ENCODE data around the gene ARIH1. TPM values are rescaled to one million over a fixed set of nuclear protein-coding genes. Genes with fewer than 3 reads are reported as not detected.
A peak's percentile ranks its signal among the peaks of the same experiment; 100 is the strongest.
"Not testable (repeated sequence)": the region's sequence is repeated elsewhere in the genome, so short reads cannot be mapped to it uniquely, and the experiment has no call there.

Gene ARIH1
- total RNA-seq, 2 experiments from 2014 or later, result 127 to 137 TPM

- no peaks in the 10 kb centered on the region for H3K9me3 Mint-ChIP-seq
- H3K4me1 Mint-ChIP-seq, result peaks cover 41% of the 10 kb centered on the region
- H3K36me3 Mint-ChIP-seq (ENCODE audit: low read depth), result peaks cover 25% of the 10 kb centered on the region
- no peaks in the 10 kb centered on the region for H3K27me3 Mint-ChIP-seq
- ChIA-PET CTCF (interaction anchor here (0.6 to 1.6 kb wide), 8 partner anchors 8 to 492 kb away, joined by 3 to 9 read pairs (median 3); no protein-coding TSS in a partner anchor), POLR2A (interaction anchor here (0.6 to 0.8 kb wide), 2 partner anchors 82 to 239 kb away, joined by 3 to 4 read pairs; no protein-coding TSS in a partner anchor)
- DNase-seq, result no peak
- peak overlapping the region; percentile 99 for H3K27ac Mint-ChIP-seq
- H3K4me3 Mint-ChIP-seq, result peak overlapping the region; percentile 98
Measured at GRCh38 chr15:72472992-72473610, 1.0 kb upstream of the ARIH1 start.

DNA sequence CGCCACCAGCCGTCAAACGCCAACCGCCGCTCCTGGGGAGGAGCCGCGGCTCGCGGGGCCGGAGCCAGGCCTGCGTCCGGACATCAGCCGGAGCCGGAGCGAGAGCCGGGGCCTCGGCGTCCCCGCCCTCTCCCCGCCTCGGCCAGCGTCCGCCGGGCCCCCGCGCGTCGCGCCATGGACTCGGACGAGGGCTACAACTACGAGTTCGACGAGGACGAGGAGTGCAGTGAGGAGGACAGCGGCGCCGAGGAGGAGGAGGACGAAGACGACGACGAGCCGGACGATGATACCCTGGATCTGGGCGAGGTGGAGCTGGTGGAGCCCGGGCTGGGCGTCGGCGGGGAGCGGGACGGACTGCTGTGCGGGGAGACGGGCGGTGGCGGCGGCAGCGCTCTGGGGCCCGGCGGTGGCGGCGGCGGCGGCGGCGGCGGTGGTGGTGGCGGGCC is 359 bp downstream of the ARIH1 start:
- H3K9me3 Mint-ChIP-seq, result no peaks in the 10 kb centered on the region
- no peak for DNase-seq
- peak overlapping the region; percentile 99 for H3K27ac Mint-ChIP-seq
- no peaks in the 10 kb centered on the region for H3K27me3 Mint-ChIP-seq
- peak overlapping the region; percentile 98 for H3K4me3 Mint-ChIP-seq
- POLR2A ChIA-PET, result no interaction called here
- peaks cover 36% of the 10 kb centered on the region for H3K36me3 Mint-ChIP-seq (ENCODE audit: low read depth)
- CTCF ChIA-PET, result no interaction called here
- H3K4me1 Mint-ChIP-seq, result peaks cover 50% of the 10 kb centered on the region

- ChIA-PET CTCF (interaction anchor here (1.0 kb wide), 1 partner anchor 14 kb away, joined by 3 read pairs; no protein-coding TSS in a partner anchor), POLR2A (no interaction called here)
- Mint-ChIP-seq H3K27ac (peak overlapping the region; percentile 99), H3K27me3 (no peaks in the 10 kb centered on the region), H3K36me3 (ENCODE audit: low read depth) (peaks cover 37% of the 10 kb centered on the region), H3K4me1 (peaks cover 50% of the 10 kb centered on the region), H3K9me3 (no peaks in the 10 kb centered on the region), H3K4me3 (peak overlapping the region; percentile 98)
- DNase-seq, result peak; percentile 89
Measured at GRCh38 chr15:72474912-72475628, 940 bp downstream of the ARIH1 start.

GRCh38 chr15:72475674-72476073 is 1.5 kb downstream of the ARIH1 start:
- peak overlapping the region; percentile 99 for H3K27ac Mint-ChIP-seq
- ChIA-PET CTCF (interaction anchor here (1.0 to 1.1 kb wide), 2 partner anchors 13 to 15 kb away, joined by 3 to 4 read pairs; no protein-coding TSS in a partner anchor), POLR2A (no interaction called here)
- peaks cover 37% of the 10 kb centered on the region for H3K36me3 Mint-ChIP-seq (ENCODE audit: low read depth)
- H3K9me3 Mint-ChIP-seq, result no peaks in the 10 kb centered on the region
- no peak for DNase-seq
- peak overlapping the region; percentile 98 for H3K4me3 Mint-ChIP-seq
- H3K4me1 Mint-ChIP-seq, result peaks cover 51% of the 10 kb centered on the region
- no peaks in the 10 kb centered on the region for H3K27me3 Mint-ChIP-seq

DNA sequence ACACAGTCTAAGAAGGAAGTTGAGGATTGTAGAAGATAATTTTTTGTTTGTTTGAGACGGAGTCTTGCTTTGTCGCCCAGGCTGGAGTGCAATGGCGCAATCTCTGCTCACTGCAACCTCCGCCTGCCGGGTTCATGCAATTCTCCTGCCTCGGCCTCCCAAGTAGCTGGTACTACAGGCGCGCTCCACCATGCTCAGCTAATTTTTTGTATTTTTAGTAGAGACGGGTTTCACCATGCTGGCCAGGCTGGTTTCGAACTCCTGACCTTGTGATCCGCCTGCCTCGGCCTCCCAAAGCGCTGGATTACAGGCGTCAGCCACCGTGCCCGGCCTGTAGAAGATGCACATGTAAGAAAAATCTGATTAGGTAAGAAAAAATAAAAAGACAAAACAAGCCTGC is 2.2 kb downstream of the ARIH1 start:
- Mint-ChIP-seq H3K36me3 (ENCODE audit: low read depth) (peaks cover 43% of the 10 kb centered on the region), H3K4me3 (peak overlapping the region; percentile 98), H3K4me1 (peaks cover 58% of the 10 kb centered on the region), H3K27ac (peak overlapping the region; percentile 54)
- CTCF ChIA-PET, result interaction anchor here (1.0 to 1.1 kb wide), 2 partner anchors 13 to 16 kb away, joined by 3 to 4 read pairs; no protein-coding TSS in a partner anchor
- H3K9me3 Mint-ChIP-seq, POLR2A ChIA-PET, DNase-seq, H3K27me3 Mint-ChIP-seq: not testable (repeated sequence)

GRCh38 chr15:72481015-72481659 is 7.0 kb downstream of the ARIH1 start:
- POLR2A ChIA-PET, result no interaction called here
- peaks cover 47% of the 10 kb centered on the region for H3K4me1 Mint-ChIP-seq

DNA sequence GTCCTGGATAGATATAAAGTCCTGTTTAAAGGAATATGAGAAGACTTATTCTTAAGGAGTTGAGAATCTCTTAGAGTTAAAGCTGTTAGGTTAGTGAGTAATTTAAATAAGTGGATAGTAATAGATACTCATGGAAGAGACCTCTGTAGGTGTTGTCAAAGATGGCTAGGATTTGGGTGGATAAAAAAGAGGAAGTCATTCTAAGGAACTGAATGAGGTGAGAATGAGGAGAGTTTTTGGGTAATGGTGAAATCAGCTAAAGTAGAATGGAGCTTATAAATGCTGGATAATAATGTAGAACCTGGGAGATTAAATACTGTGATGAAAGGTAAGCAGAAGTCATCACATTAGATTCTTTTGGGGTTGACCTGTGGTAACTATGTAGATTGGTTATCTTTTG is 8.1 kb downstream of the ARIH1 start:
- DNase-seq, result no peak
- Mint-ChIP-seq H3K4me1 (peaks cover 35% of the 10 kb centered on the region), H3K27me3 (no peaks in the 10 kb centered on the region), H3K27ac (no peak overlapping the region), H3K9me3 (no peaks in the 10 kb centered on the region), H3K36me3 (ENCODE audit: low read depth) (peaks cover 32% of the 10 kb centered on the region), H3K4me3 (no peak overlapping the region)
- CTCF ChIA-PET, result interaction anchor here (0.6 kb wide), 2 partner anchors 71 to 334 kb away, joined by 3 to 4 read pairs; no protein-coding TSS in a partner anchor
- POLR2A ChIA-PET, result no interaction called here

More at GRCh38 chr15:72481015-72481659, 7.0 kb downstream of the ARIH1 start:
- peaks cover 42% of the 10 kb centered on the region for H3K36me3 Mint-ChIP-seq (ENCODE audit: low read depth)
- CTCF ChIA-PET, result no interaction called here
- DNase-seq, result no peak
- no peak overlapping the region for H3K27ac Mint-ChIP-seq
- H3K4me3 Mint-ChIP-seq, result no peak overlapping the region
- no peaks in the 10 kb centered on the region for H3K9me3 Mint-ChIP-seq
- no peaks in the 10 kb centered on the region for H3K27me3 Mint-ChIP-seq

DNA sequence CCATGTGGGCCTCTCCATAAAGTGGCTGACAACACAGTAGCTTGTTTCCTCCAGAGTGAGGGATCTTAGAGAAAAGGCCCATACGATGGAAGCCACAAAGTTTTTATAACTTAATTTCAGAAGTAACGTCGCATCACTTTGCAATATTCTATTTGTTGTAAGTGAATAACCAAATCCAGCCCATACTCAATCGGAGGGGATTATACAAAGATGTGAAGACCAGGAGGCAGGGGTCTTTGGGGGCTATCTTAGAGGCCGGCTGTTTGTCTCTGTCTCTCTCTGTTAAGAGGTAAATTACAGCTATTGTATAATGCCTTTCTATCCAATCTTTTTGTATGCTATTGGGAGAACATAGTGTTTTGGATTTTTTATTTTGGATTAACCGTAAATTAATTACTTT is 9.1 kb downstream of the ARIH1 start:
- H3K27ac Mint-ChIP-seq, result no peak overlapping the region

GRCh38 chr15:72486144-72486543 is 12.0 kb downstream of the ARIH1 start:
- H3K27me3 Mint-ChIP-seq, result no peaks in the 10 kb centered on the region
- H3K9me3 Mint-ChIP-seq, result no peaks in the 10 kb centered on the region
- H3K4me3 Mint-ChIP-seq, result no peak overlapping the region
- no peak overlapping the region for H3K27ac Mint-ChIP-seq
- H3K4me1 Mint-ChIP-seq, result peaks cover 32% of the 10 kb centered on the region
- peaks cover 12% of the 10 kb centered on the region for H3K36me3 Mint-ChIP-seq (ENCODE audit: low read depth)
- POLR2A ChIA-PET, result no interaction called here
- CTCF ChIA-PET, result interaction anchor here (1.0 kb wide), 2 partner anchors 20 to 297 kb away, joined by 3 read pairs; partner anchors contain the start of gene ADPGK
- DNase-seq, result no peak

More for the DNA sequence above, 9.1 kb downstream of the ARIH1 start:
- no peak overlapping the region for H3K4me3 Mint-ChIP-seq
- POLR2A ChIA-PET, result no interaction called here
- CTCF ChIA-PET, result interaction anchor here (0.6 to 1.2 kb wide), 3 partner anchors 10 to 22 kb away, joined by 3 to 7 read pairs (median 3); no protein-coding TSS in a partner anchor
- H3K36me3 Mint-ChIP-seq (ENCODE audit: low read depth), result peaks cover 27% of the 10 kb centered on the region
- H3K9me3 Mint-ChIP-seq, result no peaks in the 10 kb centered on the region
- H3K4me1 Mint-ChIP-seq, result peaks cover 37% of the 10 kb centered on the region
- no peak for DNase-seq
- H3K27me3 Mint-ChIP-seq, result no peaks in the 10 kb centered on the region

GRCh38 chr15:72487070-72487797 is 13.1 kb downstream of the ARIH1 start:
- no peak for DNase-seq
- no peak overlapping the region for H3K4me3 Mint-ChIP-seq
- ChIA-PET POLR2A (no interaction called here), CTCF (interaction anchor here (1.2 kb wide), 1 partner anchor 17 kb away, joined by 4 read pairs; no protein-coding TSS in a partner anchor)
- H3K36me3 Mint-ChIP-seq (ENCODE audit: low read depth), result peaks cover 10% of the 10 kb centered on the region
- H3K27me3 Mint-ChIP-seq, result no peaks in the 10 kb centered on the region
- no peaks in the 10 kb centered on the region for H3K9me3 Mint-ChIP-seq
- peaks cover 30% of the 10 kb centered on the region for H3K4me1 Mint-ChIP-seq
- no peak overlapping the region for H3K27ac Mint-ChIP-seq

DNA sequence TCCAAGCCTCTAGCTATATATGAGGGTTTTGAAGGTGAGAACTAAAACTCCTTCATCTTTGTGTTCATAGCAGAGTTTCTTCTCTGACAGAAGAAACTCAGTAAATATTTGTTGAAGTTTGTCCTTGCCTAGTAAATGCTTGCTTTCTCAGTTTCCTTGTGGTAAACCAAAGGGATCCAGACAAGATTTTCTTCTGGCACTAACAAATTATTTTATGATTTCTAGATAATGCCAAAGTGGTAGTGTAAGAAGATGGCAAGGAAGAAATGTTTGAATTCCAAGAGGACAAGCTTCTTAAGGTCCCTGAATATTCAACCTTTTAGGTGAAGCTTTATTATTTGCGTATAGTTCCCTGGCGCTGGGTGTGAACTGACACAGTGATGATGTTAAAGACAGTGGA is 14.4 kb downstream of the ARIH1 start:
- peak overlapping the region; percentile 16 for H3K27ac Mint-ChIP-seq
- DNase-seq, result no peak
- peaks cover 10% of the 10 kb centered on the region for H3K36me3 Mint-ChIP-seq (ENCODE audit: low read depth)
- H3K27me3 Mint-ChIP-seq, result no peaks in the 10 kb centered on the region
- ChIA-PET CTCF (interaction anchor here (1.0 kb wide), 1 partner anchor 13 kb away, joined by 3 read pairs; no protein-coding TSS in a partner anchor), POLR2A (no interaction called here)
- H3K9me3 Mint-ChIP-seq, result no peaks in the 10 kb centered on the region
- peaks cover 21% of the 10 kb centered on the region for H3K4me1 Mint-ChIP-seq
- H3K4me3 Mint-ChIP-seq, result no peak overlapping the region

- H3K27me3 Mint-ChIP-seq, result no peaks in the 10 kb centered on the region
- ChIA-PET CTCF (no interaction called here), POLR2A (no interaction called here)
- no peaks in the 10 kb centered on the region for H3K9me3 Mint-ChIP-seq
- H3K4me1 Mint-ChIP-seq, result peaks cover 19% of the 10 kb centered on the region
- DNase-seq, result no peak
- no peak overlapping the region for H3K27ac Mint-ChIP-seq
- H3K4me3 Mint-ChIP-seq, result no peak overlapping the region
- H3K36me3 Mint-ChIP-seq (ENCODE audit: low read depth), result peaks cover 5% of the 10 kb centered on the region
Measured at GRCh38 chr15:72489943-72490554, 15.9 kb downstream of the ARIH1 start.

Data from activated CD4-positive, alpha-beta T cell treated with anti-CD3 and anti-CD28 coated beads, Interleukin-2, amount 10 ng/mL, durations not matched to agents 7 days and 5 days (primary cell).